ENCODE results near the gene KCNG2. TPM values are rescaled to one million over a fixed set of nuclear protein-coding genes. Genes with fewer than 3 reads are reported as not detected.

KCNG2 gene
- total RNA-seq, 1 experiment from 2014 or later: not detected

DNA sequence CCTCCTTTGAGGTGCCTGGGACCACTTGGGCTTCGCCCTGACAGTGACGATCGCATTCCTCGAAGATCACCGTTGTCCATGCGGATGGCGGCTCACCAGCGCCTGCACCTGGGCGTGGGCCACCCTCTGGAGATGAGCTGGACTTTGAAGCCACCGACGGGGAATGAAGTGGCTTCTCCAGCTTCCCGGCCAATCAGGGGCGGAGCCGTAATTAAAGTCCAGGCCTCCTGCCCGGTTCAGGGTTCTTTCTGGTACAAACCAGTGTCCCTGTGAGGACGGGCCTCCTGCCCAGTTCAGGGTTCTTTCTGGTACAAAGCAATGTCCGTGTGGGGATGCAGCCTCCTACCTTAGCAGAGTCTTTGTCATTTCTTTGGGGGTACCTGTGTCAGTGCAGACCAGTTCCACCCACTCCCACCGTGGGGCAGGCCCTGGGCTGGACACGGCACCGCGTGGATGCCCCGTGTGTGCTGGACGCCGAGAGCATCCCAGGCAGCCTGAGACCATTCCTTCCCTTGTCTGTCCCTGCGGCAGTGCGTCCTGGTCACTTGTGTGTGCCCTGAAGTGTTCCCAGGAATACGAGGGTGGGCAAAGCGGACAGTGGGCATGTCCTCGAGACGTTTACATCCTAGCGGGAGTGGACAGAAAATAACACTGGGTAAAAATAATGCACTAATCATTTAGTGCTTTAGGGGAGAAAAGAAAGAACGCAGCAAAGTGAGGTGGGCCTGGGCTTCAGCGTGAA, 55.0 kb downstream of the KCNG2 start:
- intact Hi-C loops (cut with micrococcal nuclease; ENCODE audit: unreplicated experiment): no loop called here
- CTCF ChIA-PET: no interaction called here
- H3K79me2 ChIP-seq (ENCODE audit: low read depth): no peaks in the 10 kb centered on the region
- peaks cover 12% of the 10 kb centered on the region for H3K27me3 ChIP-seq (ENCODE audit: insufficient read depth, low read depth)
- no peak overlapping the region for H3K4me3 ChIP-seq
- peaks cover 16% of the 10 kb centered on the region for H3K4me1 ChIP-seq (replicated peaks; ENCODE audit: insufficient read depth)
- H3K27ac ChIP-seq: no peak overlapping the region
- no peaks in the 10 kb centered on the region for H3K9me3 ChIP-seq (ENCODE audit: insufficient read depth, low read depth)
- no peaks in the 10 kb centered on the region for H3F3A ChIP-seq (ENCODE audit: insufficient read depth, low read depth)
- TF ChIP-seq, protein P1, sequence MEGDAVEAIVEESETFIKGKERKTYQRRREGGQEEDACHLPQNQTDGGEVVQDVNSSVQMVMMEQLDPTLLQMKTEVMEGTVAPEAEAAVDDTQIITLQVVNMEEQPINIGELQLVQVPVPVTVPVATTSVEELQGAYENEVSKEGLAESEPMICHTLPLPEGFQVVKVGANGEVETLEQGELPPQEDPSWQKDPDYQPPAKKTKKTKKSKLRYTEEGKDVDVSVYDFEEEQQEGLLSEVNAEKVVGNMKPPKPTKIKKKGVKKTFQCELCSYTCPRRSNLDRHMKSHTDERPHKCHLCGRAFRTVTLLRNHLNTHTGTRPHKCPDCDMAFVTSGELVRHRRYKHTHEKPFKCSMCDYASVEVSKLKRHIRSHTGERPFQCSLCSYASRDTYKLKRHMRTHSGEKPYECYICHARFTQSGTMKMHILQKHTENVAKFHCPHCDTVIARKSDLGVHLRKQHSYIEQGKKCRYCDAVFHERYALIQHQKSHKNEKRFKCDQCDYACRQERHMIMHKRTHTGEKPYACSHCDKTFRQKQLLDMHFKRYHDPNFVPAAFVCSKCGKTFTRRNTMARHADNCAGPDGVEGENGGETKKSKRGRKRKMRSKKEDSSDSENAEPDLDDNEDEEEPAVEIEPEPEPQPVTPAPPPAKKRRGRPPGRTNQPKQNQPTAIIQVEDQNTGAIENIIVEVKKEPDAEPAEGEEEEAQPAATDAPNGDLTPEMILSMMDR (conservative IDR thresholded peaks at IDR 0.05): no peak
- no peak for TF ChIP-seq EZH2 (IDR thresholded peaks at IDR 0.05; ENCODE audit: low read depth)
- no peaks in the 10 kb centered on the region for H3K9me2 ChIP-seq (ENCODE audit: insufficient read depth)
- no peak overlapping the region for H3K4me2 ChIP-seq
- BruUV-seq (replicated peaks): no TSS peak
- DNase-seq: no peak
- POLR2A ChIA-PET (ENCODE audit: unreplicated experiment): no interaction called here
- no peaks in the 10 kb centered on the region for H4K20me1 ChIP-seq (ENCODE audit: insufficient read depth)
- no peak overlapping the region for H2AFZ ChIP-seq
- no peaks in the 10 kb centered on the region for H3K36me3 ChIP-seq (ENCODE audit: low read depth)

- H3K4me1 ChIP-seq (replicated peaks; ENCODE audit: insufficient read depth): peaks cover 16% of the 10 kb centered on the region
- H3K4me2 ChIP-seq: no peak overlapping the region
- ChIA-PET POLR2A (ENCODE audit: unreplicated experiment) (no interaction called here), CTCF (no interaction called here)
- no peaks in the 10 kb centered on the region for H3K9me2 ChIP-seq (ENCODE audit: insufficient read depth)
- no peak overlapping the region for H2AFZ ChIP-seq
- H3K9me3 ChIP-seq (ENCODE audit: insufficient read depth, low read depth): no peaks in the 10 kb centered on the region
- H3F3A ChIP-seq (ENCODE audit: insufficient read depth, low read depth): no peaks in the 10 kb centered on the region
- peaks cover 17% of the 10 kb centered on the region for H3K27me3 ChIP-seq (ENCODE audit: insufficient read depth, low read depth)
- no peak for DNase-seq
- H3K79me2 ChIP-seq (ENCODE audit: low read depth): no peaks in the 10 kb centered on the region
- H3K36me3 ChIP-seq (ENCODE audit: low read depth): no peaks in the 10 kb centered on the region
- no peak overlapping the region for H3K4me3 ChIP-seq
- no peak for TF ChIP-seq EZH2 (IDR thresholded peaks at IDR 0.05; ENCODE audit: low read depth)
- TF ChIP-seq, protein P1 (conservative IDR thresholded peaks at IDR 0.05): no peak
- intact Hi-C loops (cut with micrococcal nuclease; ENCODE audit: unreplicated experiment): no loop called here
- H4K20me1 ChIP-seq (ENCODE audit: insufficient read depth): no peaks in the 10 kb centered on the region
- BruUV-seq (replicated peaks): no TSS peak
- no peak overlapping the region for H3K27ac ChIP-seq
These were observed 55.7 kb downstream of the KCNG2 start for GRCh38 chr18:79853303-79853992.

DNA sequence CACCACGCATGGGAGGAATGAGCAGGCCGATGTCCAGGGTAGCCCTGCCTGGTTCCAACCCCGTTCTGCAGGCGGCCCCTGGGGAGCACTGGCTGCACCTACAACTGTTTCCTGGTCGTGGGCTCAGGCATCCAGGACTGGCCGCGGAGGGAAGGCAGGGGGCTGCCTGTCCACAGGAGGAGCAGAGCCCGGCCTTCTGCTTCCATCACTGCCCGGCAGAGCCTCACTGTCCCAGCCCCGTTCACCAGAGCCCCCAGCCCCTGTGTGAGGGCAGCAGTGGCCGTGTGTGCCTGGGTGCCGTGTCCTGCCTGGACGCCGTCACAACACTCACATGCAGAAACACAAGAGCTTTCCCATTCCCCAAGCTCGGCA, 56.2 kb downstream of the KCNG2 start:
- ChIA-PET POLR2A (ENCODE audit: unreplicated experiment) (no interaction called here), CTCF (no interaction called here)
- no peak for DNase-seq
- intact Hi-C loops (cut with micrococcal nuclease; ENCODE audit: unreplicated experiment): no loop called here
- H3K27me3 ChIP-seq (ENCODE audit: insufficient read depth, low read depth): peaks cover 22% of the 10 kb centered on the region
- H3K9me2 ChIP-seq (ENCODE audit: insufficient read depth): no peaks in the 10 kb centered on the region
- H3F3A ChIP-seq (ENCODE audit: insufficient read depth, low read depth): no peaks in the 10 kb centered on the region
- H3K4me3 ChIP-seq: no peak overlapping the region
- no peaks in the 10 kb centered on the region for H4K20me1 ChIP-seq (ENCODE audit: insufficient read depth)
- no peaks in the 10 kb centered on the region for H3K36me3 ChIP-seq (ENCODE audit: low read depth)
- H3K4me2 ChIP-seq: no peak overlapping the region
- no TSS peak for BruUV-seq (replicated peaks)
- H3K4me1 ChIP-seq (replicated peaks; ENCODE audit: insufficient read depth): peaks cover 16% of the 10 kb centered on the region
- H3K79me2 ChIP-seq (ENCODE audit: low read depth): no peaks in the 10 kb centered on the region
- TF ChIP-seq, protein P1 (conservative IDR thresholded peaks at IDR 0.05): no peak
- H2AFZ ChIP-seq: no peak overlapping the region
- no peaks in the 10 kb centered on the region for H3K9me3 ChIP-seq (ENCODE audit: insufficient read depth, low read depth)
- no peak overlapping the region for H3K27ac ChIP-seq
